ENCODE data around the gene GPR150.

DNA sequence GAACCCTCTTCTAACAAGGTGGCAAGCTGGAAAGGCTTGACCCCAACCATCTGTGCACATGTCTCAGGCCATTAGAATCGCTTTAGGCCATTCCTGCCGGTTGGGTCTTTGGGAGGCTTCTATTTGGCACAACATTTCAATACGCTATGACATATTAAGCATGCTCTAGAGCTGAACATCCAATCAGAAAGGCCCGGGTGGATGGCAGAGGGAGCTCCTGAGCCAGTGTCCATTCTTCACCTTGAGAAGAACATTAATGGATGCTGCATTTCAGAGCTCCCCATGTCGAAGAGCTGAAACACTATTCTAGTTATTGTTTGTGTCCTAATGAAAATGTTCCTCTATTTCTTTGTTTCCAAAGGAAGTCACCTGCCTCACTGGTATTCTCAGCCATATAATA lies 50.1 kb downstream of the GPR150 start:
- TF ChIP-seq, protein P1, sequence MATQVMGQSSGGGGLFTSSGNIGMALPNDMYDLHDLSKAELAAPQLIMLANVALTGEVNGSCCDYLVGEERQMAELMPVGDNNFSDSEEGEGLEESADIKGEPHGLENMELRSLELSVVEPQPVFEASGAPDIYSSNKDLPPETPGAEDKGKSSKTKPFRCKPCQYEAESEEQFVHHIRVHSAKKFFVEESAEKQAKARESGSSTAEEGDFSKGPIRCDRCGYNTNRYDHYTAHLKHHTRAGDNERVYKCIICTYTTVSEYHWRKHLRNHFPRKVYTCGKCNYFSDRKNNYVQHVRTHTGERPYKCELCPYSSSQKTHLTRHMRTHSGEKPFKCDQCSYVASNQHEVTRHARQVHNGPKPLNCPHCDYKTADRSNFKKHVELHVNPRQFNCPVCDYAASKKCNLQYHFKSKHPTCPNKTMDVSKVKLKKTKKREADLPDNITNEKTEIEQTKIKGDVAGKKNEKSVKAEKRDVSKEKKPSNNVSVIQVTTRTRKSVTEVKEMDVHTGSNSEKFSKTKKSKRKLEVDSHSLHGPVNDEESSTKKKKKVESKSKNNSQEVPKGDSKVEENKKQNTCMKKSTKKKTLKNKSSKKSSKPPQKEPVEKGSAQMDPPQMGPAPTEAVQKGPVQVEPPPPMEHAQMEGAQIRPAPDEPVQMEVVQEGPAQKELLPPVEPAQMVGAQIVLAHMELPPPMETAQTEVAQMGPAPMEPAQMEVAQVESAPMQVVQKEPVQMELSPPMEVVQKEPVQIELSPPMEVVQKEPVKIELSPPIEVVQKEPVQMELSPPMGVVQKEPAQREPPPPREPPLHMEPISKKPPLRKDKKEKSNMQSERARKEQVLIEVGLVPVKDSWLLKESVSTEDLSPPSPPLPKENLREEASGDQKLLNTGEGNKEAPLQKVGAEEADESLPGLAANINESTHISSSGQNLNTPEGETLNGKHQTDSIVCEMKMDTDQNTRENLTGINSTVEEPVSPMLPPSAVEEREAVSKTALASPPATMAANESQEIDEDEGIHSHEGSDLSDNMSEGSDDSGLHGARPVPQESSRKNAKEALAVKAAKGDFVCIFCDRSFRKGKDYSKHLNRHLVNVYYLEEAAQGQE (IDR thresholded peaks at IDR 0.05; ENCODE audit: insufficient read depth in 1 of 2, low read depth in 2 of 2, low read length in 2 of 2): no peak
- no peak for TF ChIP-seq TAF1 (IDR thresholded peaks at IDR 0.05; ENCODE audit: borderline replicate concordance, insufficient read depth, low read length)

Measured in PFSK-1 (cell line).